Rectal smooth muscle tissue (tissue), 1 donor: ENCODE measurements around the gene SLC2A6.

ENCODE experiments used
- H3K27ac ChIP-seq: one replicate; pipeline ENCODE4 v1.7.0; 2013; ENCODE audit warnings: low read depth, low read length, inconsistent platforms
- H3K27me3 ChIP-seq: one replicate; pipeline ENCODE4 v1.7.0; 2013; ENCODE audit warnings: low read length; ENCODE audit not compliant: control insufficient read depth, insufficient read depth
- H3K36me3 ChIP-seq: one replicate; pipeline ENCODE4 v1.7.0; 2013; ENCODE audit warnings: low read length; ENCODE audit not compliant: control insufficient read depth, insufficient read depth
- H3K4me1 ChIP-seq: one replicate; pipeline ENCODE4 v1.7.0; 2013; ENCODE audit warnings: low read length; ENCODE audit not compliant: control insufficient read depth, insufficient read depth
- H3K4me3 ChIP-seq: one replicate; pipeline ENCODE4 v1.7.0; 2013; ENCODE audit warnings: low read length
- H3K9ac ChIP-seq: one replicate; pipeline ENCODE4 v1.7.0; 2013; ENCODE audit warnings: low read length

Gene SLC2A6

DNA sequence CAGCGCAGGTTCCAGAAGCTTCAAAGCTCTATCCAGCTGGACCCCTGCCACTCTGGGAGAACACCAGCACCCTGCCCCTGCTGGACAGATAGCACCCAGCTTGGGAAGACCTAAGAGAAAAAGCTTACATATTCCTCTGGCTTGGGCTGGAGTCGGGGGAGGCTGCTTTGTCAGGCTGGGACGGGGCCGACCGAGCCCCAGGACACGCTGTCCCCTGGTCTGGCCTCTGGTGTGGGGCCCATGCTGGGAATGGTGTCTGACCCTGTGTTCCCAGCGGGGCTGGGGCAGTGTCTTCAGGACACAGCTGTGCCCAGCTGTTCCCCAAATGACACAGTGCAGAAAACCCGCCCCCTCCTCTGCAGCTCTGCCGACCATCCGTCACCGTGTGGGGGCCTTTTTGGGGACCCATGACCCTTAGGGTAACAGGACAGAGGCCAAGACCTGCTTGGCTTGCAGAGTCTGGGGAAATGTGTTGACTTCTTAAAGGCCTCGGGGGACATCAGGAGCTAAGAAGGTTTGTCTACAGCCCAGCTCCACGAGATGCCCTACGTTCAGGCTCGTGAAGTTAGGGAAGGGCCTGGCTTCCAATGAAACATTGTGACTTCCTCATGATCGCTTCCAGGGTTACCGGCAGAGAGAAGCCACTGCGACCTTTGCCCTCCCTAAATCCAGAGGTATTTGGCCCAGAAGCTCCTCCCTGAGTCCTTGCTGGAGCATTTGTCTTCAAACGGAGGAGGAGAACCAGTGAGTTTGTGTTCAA is 20.4 kb upstream of the SLC2A6 start:
- H3K4me3 ChIP-seq, result no peak overlapping the region
- H3K9ac ChIP-seq, result no peak overlapping the region
- H3K27ac ChIP-seq, result no peak overlapping the region
- no peaks in the 10 kb centered on the region for H3K36me3 ChIP-seq
- H3K27me3 ChIP-seq, result peaks cover 3% of the 10 kb centered on the region
- no peaks in the 10 kb centered on the region for H3K4me1 ChIP-seq

- no peak overlapping the region for H3K4me3 ChIP-seq
- H3K27ac ChIP-seq, result no peak overlapping the region
- no peaks in the 10 kb centered on the region for H3K36me3 ChIP-seq
- H3K4me1 ChIP-seq, result no peaks in the 10 kb centered on the region
- no peak overlapping the region for H3K9ac ChIP-seq
- peaks cover 3% of the 10 kb centered on the region for H3K27me3 ChIP-seq
Observed at GRCh38 chr9:133496861-133497842, 18.3 kb upstream of the SLC2A6 start.

- Histone ChIP-seq H3K27ac (no peak overlapping the region), H3K4me3 (no peak overlapping the region), H3K27me3 (peaks cover 6% of the 10 kb centered on the region), H3K4me1 (no peaks in the 10 kb centered on the region), H3K36me3 (no peaks in the 10 kb centered on the region), H3K9ac (no peak overlapping the region)
Observed at GRCh38 chr9:133495327-133496293, 16.7 kb upstream of the SLC2A6 start.

GRCh38 chr9:133494636-133495326 is 15.9 kb upstream of the SLC2A6 start:
- no peak overlapping the region for H3K27ac ChIP-seq
- H3K9ac ChIP-seq, result no peak overlapping the region
- peaks cover 6% of the 10 kb centered on the region for H3K27me3 ChIP-seq
- no peaks in the 10 kb centered on the region for H3K36me3 ChIP-seq
- H3K4me3 ChIP-seq, result no peak overlapping the region
- no peaks in the 10 kb centered on the region for H3K4me1 ChIP-seq

- Histone ChIP-seq H3K4me1 (no peaks in the 10 kb centered on the region), H3K27ac (no peak overlapping the region), H3K27me3 (peaks cover 6% of the 10 kb centered on the region)
Observed at GRCh38 chr9:133493845-133494540, 15.1 kb upstream of the SLC2A6 start.

DNA sequence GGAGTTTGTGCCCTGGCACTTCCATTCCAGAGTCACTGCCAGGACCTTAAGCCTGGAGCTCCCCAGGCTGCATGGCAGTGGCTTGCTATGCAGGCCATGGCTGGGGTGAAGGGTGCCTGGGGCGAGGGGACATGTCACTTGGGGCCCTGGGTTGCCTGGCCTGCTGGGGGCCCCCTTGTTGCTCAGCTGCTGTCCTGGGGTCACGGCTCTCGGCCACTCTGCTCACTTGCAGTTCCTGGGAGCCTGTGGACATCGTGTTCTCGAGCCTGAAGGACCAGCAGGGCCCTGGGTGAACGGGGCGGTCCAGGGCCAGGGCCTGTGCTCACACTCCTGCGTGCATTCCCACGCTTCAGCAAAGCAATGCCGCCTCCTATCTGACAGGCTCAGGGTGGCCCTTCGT is 14.5 kb upstream of the SLC2A6 start:
- no peaks in the 10 kb centered on the region for H3K36me3 ChIP-seq
- H3K27ac ChIP-seq, result no peak overlapping the region
- H3K4me1 ChIP-seq, result no peaks in the 10 kb centered on the region
- H3K9ac ChIP-seq, result no peak overlapping the region
- H3K27me3 ChIP-seq, result peaks cover 6% of the 10 kb centered on the region
- no peak overlapping the region for H3K4me3 ChIP-seq

More at GRCh38 chr9:133493845-133494540, 15.1 kb upstream of the SLC2A6 start:
- Histone ChIP-seq H3K4me3 (no peak overlapping the region), H3K9ac (no peak overlapping the region), H3K36me3 (no peaks in the 10 kb centered on the region)

DNA sequence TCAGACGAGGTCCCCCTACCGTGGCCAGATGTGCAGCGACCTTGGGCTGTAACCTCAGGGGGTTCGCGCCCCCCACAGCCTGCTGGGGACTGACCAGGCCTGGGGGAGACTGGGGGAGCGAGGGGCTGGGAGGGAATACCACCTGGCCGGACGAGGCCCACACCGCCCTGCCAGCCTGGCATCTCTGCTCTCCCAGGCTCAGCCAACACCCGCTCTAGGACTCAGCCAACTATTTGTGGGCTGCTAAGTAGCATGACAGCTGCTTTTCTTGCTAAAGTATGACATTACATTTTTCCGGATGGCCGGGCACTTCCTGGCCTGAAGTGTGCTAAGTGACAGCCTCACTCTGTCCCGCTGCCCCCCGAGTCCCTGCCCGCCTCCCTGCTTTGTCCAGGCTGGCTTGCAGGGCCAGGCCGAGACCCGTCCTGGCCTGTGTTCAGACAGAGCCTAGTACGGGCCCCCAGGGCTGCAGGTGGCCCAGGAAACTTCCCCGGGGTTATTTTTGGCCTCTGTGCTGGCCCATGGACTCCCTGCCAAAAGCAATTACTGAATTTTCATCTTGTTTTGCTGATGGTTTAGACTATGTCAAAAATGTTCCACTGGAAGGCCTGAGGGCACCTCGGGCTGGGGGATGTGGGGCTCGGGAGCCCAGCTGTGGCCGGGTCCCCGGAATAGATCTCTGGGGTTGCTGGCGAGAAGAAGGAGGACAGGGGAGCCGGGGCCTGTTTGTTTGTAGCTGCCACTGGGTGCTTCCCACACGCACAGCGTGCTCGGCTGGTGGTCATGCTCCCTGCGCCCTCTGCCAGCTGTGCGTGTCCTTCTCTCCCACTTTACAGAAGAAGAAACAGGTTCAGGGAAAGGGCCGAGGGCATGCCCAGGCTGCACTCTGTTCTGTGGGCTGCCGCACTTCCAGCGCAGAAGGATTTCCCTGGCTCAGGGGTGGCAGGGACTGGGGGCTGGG is 13.4 kb upstream of the SLC2A6 start:
- no peak overlapping the region for H3K27ac ChIP-seq
- no peak overlapping the region for H3K4me3 ChIP-seq
- no peak overlapping the region for H3K9ac ChIP-seq
- H3K4me1 ChIP-seq, result no peaks in the 10 kb centered on the region
- H3K36me3 ChIP-seq, result no peaks in the 10 kb centered on the region
- peaks cover 6% of the 10 kb centered on the region for H3K27me3 ChIP-seq

DNA sequence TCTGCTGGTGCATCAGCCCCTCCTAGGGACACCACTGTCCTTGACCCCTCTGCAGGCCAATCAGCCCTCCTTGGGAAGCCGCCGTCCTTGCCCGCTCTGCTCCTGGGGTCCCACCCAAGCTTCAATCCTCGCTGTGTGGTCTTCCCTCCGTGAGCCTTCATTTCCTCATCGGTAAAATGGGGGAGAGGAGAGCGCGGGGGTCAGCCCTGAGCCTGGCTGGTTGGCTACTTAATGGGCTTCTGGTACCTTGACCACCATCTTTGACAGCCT is 12.7 kb upstream of the SLC2A6 start:
- Histone ChIP-seq H3K9ac (no peak overlapping the region), H3K36me3 (no peaks in the 10 kb centered on the region), H3K4me1 (no peaks in the 10 kb centered on the region), H3K27ac (no peak overlapping the region), H3K4me3 (no peak overlapping the region), H3K27me3 (peaks cover 6% of the 10 kb centered on the region)

DNA sequence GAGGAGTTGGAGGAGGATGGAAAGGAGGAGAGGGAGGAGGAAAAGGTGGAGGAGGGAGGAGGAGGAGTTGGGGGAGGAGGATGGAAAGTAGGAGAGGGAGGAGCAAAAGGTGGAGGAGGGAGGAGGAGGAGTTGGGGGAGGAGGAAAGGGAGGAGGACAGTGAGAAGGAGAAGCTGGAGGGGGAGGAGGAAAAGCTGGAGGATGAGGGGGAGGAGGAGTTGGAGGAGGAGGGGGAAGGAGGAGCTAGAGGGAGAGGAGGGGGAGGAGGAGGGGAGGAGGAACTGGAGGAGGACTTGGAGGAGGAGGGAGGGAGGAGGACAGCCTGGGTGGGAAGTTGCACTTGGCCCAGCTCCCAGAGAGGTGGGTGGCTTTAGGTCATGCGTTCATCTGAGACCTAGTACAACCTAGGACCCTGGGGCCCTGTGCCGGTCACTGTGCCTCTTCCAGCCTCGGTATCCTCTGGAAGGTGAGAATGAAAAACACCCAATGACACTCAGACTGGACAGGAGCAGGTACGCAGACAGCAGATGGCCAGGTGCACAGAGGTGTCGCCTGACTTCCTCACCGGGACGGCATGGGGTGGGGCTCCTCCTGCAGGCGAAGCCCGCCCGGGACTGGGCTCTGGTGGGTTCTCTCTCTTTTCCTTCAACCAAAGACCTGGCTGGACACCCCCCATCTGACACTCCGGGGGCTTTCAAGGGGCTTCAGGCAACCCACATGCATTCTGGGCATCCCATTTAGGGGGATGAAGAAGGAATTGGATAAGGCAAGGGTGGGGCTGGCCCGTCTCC is 12.2 kb upstream of the SLC2A6 start:
- no peaks in the 10 kb centered on the region for H3K4me1 ChIP-seq
- H3K27me3 ChIP-seq, result peaks cover 3% of the 10 kb centered on the region
- H3K9ac ChIP-seq, result no peak overlapping the region
- H3K36me3 ChIP-seq, result no peaks in the 10 kb centered on the region
- no peak overlapping the region for H3K27ac ChIP-seq
- no peak overlapping the region for H3K4me3 ChIP-seq

DNA sequence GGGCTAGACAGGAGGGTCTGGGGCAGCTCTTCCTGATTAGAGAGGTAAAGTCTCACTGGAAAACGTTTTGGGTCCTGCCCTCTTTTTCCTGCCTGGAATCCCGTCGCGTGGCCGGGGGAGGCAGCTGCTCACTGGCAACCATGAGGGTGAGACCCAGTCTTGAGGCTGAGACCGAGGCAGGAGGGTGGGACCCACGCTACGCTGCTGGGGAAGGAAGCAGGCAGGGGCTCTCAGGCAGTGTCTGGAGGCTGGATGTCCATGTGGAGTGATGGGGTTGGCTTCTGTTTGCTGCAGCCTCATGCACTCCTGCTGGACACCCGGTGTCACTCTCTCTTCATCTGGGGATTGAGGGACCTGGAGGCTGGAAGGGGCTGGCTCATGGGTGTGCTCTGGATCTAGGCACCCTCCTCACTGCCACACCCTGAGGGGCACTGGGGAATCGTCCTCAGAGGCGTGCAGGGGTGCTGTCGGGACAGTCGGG is 11.3 kb upstream of the SLC2A6 start:
- no peak overlapping the region for H3K4me3 ChIP-seq
- H3K27me3 ChIP-seq, result peaks cover 3% of the 10 kb centered on the region
- no peaks in the 10 kb centered on the region for H3K36me3 ChIP-seq
- H3K27ac ChIP-seq, result no peak overlapping the region
- no peaks in the 10 kb centered on the region for H3K4me1 ChIP-seq
- H3K9ac ChIP-seq, result no peak overlapping the region
